Ascending aorta (tissue), 2 donors: ENCODE measurements around the gene CLSTN2. TPM values are rescaled to one million over a fixed set of nuclear protein-coding genes. Genes with fewer than 3 reads are reported as not detected.
A peak's percentile ranks its signal among the peaks of the same experiment; 100 is the strongest.

ENCODE experiments used
- DNase-seq, 2 donors: peaks; one replicate each; pipeline ENCODE4 v3.0.0-alpha.2; 2019; ENCODE audit warnings: low spot score in 2 of 2
- H3K27ac ChIP-seq, 2 donors: fragments of 200-600 bp; sonication (generic); one replicate each; pipeline ENCODE4 v1.5.1; 2016 to 2017; ENCODE audit warnings: mild to moderate bottlenecking in 1 of 2
- H3K27me3 ChIP-seq: fragments of 200-600 bp; sonication (generic); one replicate; pipeline ENCODE4 v1.5.1; 2017
- H3K36me3 ChIP-seq, 2 donors: fragments of 200-600 bp; sonication (generic); one replicate each; pipeline ENCODE4 v1.5.1; 2016
- H3K4me1 ChIP-seq, 2 donors: fragments of 200-600 bp; sonication (generic); one replicate each; pipeline ENCODE4 v1.5.1; 2016 to 2017; ENCODE audit warnings: mild to moderate bottlenecking in 1 of 2
- H3K4me3 ChIP-seq, 2 donors: fragments of 200-600 bp; sonication (generic); one replicate each; pipeline ENCODE4 v1.5.1; 2016 to 2017; ENCODE audit warnings: mild to moderate bottlenecking in 1 of 2
- H3K9me3 ChIP-seq, 2 donors: fragments of 200-600 bp; sonication (generic); one replicate each; pipeline ENCODE4 v1.5.1; 2016
- CTCF ChIP-seq, 3 experiments: fragments of 200-600 bp in 2 of 3; fragments of 450-650 bp in 1 of 3; sonication (generic) in 2 of 3; IDR thresholded peaks; one replicate each; pipeline ENCODE4 v1.5.1; 2016 to 2019; ENCODE audit warnings: antibody characterized with exemption in 3 of 3, mild to moderate bottlenecking in 1 of 3, moderate library complexity in 1 of 3
- intact Hi-C: fragments of 100-400 bp; cut with DNase I; formaldehyde crosslinking; loops from one replicate; pipeline ENCODE4 v1.15.1; 2023
- total RNA-seq: library from RNA; depleted of rRNA; stranded (reverse); fragments of >200 nt; gene quantifications from one replicate; pipeline ENCODE4 v1.1.0, GENCODE V29; 2016

Gene CLSTN2
- total RNA-seq, 1 donor from 2014 or later = 65.8 TPM

DNA sequence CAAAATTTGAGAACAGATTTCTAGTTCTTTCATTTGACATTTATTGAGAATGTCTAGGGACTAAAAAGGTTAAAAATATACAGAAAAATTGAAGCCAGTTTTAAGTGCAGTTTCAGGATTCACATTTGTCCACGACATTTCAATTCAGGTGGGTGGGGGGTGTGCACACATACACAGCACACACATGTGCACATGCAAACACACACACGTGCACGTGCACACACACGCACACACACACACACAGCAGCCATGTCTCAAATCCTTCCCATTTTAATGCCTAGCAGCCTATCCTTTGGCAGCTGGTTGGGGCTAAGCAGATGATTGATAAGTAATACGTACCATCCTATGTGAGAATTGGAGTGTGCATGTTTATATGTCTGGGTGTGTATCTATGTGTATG is 504.5 kb downstream of the CLSTN2 start:
- no peak overlapping the region for H3K4me3 ChIP-seq
- no peak overlapping the region for H3K27ac ChIP-seq
- no peaks in the 10 kb centered on the region for H3K36me3 ChIP-seq
- intact Hi-C loops = no loop called here
- H3K27me3 ChIP-seq = no peaks in the 10 kb centered on the region
- DNase-seq = no peak
- H3K9me3 ChIP-seq = no peaks in the 10 kb centered on the region
- TF ChIP-seq CTCF (IDR thresholded peaks at IDR 0.05) = no peak
- H3K4me1 ChIP-seq = no peaks in the 10 kb centered on the region

GRCh38 chr3:140440446-140440845 is 505.5 kb downstream of the CLSTN2 start:
- no peaks in the 10 kb centered on the region for H3K27me3 ChIP-seq
- H3K9me3 ChIP-seq = no peaks in the 10 kb centered on the region
- TF ChIP-seq CTCF (IDR thresholded peaks at IDR 0.05) = no peak
- H3K36me3 ChIP-seq = no peaks in the 10 kb centered on the region
- intact Hi-C loops = no loop called here
- peak overlapping the region in 1 of 2 donors; percentile 36 for H3K27ac ChIP-seq
- H3K4me3 ChIP-seq = no peak overlapping the region
- no peak for DNase-seq
- no peaks in the 10 kb centered on the region for H3K4me1 ChIP-seq

- no peaks in the 10 kb centered on the region for H3K36me3 ChIP-seq
- intact Hi-C loops = no loop called here
- H3K9me3 ChIP-seq = no peaks in the 10 kb centered on the region
- no peaks in the 10 kb centered on the region for H3K27me3 ChIP-seq
- no peak overlapping the region for H3K4me3 ChIP-seq
- H3K4me1 ChIP-seq = no peaks in the 10 kb centered on the region
- H3K27ac ChIP-seq = peak overlapping the region in 1 of 2 donors; percentile 36
- no peak for DNase-seq
- TF ChIP-seq CTCF (IDR thresholded peaks at IDR 0.05) = no peak
Observed at GRCh38 chr3:140441006-140441405, 506.0 kb downstream of the CLSTN2 start.

- Histone ChIP-seq H3K4me1 (no peaks in the 10 kb centered on the region), H3K36me3 (no peaks in the 10 kb centered on the region), H3K27me3 (no peaks in the 10 kb centered on the region), H3K4me3 (no peak overlapping the region), H3K27ac (no peak overlapping the region), H3K9me3 (no peaks in the 10 kb centered on the region)
- intact Hi-C loops = no loop called here
- TF ChIP-seq CTCF (IDR thresholded peaks at IDR 0.05) = no peak
- no peak for DNase-seq
Observed at GRCh38 chr3:140442621-140443020, 507.6 kb downstream of the CLSTN2 start.

DNA sequence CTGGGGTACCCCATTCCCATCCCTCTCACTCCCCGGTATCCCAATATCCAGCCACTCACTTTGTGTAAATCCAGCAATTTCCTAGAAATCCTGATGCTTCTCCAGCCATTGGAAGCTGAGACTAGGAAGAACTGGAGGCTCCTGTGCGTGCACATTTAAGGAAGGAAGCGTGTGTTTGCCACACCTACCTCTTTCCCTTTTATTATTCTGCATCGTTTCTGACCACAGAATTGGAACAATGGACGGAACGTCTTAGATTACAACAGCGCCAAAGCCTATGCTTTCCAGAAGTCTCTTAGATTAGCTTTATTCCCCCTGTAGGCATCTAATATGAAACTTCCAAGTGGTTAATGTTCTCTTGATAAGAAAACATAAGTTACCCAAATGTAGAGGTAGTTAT is 508.1 kb downstream of the CLSTN2 start:
- no peak overlapping the region for H3K4me3 ChIP-seq
- intact Hi-C loops = no loop called here
- no peaks in the 10 kb centered on the region for H3K9me3 ChIP-seq
- H3K4me1 ChIP-seq = no peaks in the 10 kb centered on the region
- no peak for TF ChIP-seq CTCF (IDR thresholded peaks at IDR 0.05)
- H3K36me3 ChIP-seq = no peaks in the 10 kb centered on the region
- H3K27me3 ChIP-seq = no peaks in the 10 kb centered on the region
- no peak overlapping the region for H3K27ac ChIP-seq
- no peak for DNase-seq

GRCh38 chr3:140443806-140444205 is 508.8 kb downstream of the CLSTN2 start:
- H3K4me3 ChIP-seq = no peak overlapping the region
- no peak for DNase-seq
- H3K9me3 ChIP-seq = no peaks in the 10 kb centered on the region
- intact Hi-C loops = no loop called here
- H3K27me3 ChIP-seq = no peaks in the 10 kb centered on the region
- no peaks in the 10 kb centered on the region for H3K36me3 ChIP-seq
- no peak overlapping the region for H3K27ac ChIP-seq
- no peaks in the 10 kb centered on the region for H3K4me1 ChIP-seq
- TF ChIP-seq CTCF (IDR thresholded peaks at IDR 0.05) = no peak
